Measurements from ENCODE around the gene CSNK1D.

The CSNK1D gene

DNA sequence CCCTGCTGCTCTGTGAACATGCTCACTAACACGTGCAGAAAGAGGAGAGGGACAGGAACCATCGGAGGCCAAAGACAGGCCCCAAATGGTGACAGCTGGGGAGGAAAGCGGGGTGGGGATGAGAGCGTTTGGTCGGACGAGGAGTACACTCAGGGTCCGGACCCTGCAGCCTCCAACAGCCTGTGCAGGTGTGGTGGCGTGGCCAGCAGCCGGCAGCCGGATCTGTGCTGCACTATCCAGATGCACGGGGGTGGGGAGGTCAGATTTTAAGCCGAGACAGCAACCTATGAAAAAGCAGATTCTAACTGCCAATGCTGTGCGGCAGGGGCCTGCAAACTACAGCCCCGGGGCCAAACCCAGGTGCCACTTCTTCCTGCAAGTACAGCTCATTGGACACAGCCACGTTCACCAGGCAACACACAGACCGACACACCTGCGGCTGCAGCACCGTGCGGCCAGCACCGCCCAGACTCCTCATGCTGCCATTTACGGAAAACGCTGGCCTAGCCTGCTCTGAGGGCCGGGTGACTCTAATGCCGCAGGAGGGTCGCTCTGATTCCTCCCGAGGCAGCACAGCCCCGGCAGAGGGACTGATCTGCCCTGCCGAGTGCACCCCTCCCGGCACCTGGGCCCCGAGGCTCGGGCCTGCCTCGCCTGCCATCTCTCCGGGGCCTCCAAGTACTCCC, 23.5 kb downstream of the CSNK1D start:
- no peak for DNase-seq (ENCODE audit: low read depth)

- no peak for DNase-seq (ENCODE audit: low read depth)
These were observed 24.5 kb downstream of the CSNK1D start for GRCh38 chr17:82248815-82249674.

GRCh38 chr17:82247856-82248671, 25.4 kb downstream of the CSNK1D start:
- no peak for DNase-seq (ENCODE audit: low read depth)

DNA sequence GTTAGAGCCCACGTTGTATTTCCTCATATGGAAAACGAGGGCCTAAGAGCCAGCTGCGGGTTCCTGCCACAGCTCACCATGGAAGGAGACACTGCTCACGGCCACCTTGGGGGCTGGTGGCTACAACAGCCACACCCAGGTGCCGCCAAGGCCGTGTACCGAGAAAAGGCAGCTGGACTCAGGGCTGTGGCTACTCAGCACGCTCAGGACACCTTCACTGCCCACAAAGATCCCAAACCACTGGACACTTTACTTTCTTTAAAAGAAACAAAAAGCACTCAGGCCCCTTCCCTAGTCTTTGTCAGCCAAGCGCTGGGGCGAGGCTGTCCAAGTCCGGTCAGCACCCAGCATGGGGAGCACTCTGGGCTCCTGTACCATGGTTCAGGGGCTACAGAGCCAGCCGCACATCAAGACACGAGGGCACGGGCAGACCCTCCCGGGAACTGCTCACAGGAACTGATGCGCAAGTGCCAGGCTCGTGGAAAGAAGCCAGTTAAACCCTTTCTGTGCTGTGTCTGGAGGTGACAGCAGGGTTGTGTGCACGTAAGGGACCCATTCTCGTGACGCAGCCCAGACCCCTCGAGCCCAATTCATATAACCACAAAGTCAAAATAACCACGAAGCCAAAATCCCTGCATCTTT, 26.2 kb downstream of the CSNK1D start:
- DNase-seq (ENCODE audit: low read depth): no peak

GRCh38 chr17:82246365-82247181, 26.9 kb downstream of the CSNK1D start:
- no peak for DNase-seq (ENCODE audit: low read depth)

GRCh38 chr17:82246040-82246364, 27.5 kb downstream of the CSNK1D start:
- no peak for DNase-seq (ENCODE audit: low read depth)

DNA sequence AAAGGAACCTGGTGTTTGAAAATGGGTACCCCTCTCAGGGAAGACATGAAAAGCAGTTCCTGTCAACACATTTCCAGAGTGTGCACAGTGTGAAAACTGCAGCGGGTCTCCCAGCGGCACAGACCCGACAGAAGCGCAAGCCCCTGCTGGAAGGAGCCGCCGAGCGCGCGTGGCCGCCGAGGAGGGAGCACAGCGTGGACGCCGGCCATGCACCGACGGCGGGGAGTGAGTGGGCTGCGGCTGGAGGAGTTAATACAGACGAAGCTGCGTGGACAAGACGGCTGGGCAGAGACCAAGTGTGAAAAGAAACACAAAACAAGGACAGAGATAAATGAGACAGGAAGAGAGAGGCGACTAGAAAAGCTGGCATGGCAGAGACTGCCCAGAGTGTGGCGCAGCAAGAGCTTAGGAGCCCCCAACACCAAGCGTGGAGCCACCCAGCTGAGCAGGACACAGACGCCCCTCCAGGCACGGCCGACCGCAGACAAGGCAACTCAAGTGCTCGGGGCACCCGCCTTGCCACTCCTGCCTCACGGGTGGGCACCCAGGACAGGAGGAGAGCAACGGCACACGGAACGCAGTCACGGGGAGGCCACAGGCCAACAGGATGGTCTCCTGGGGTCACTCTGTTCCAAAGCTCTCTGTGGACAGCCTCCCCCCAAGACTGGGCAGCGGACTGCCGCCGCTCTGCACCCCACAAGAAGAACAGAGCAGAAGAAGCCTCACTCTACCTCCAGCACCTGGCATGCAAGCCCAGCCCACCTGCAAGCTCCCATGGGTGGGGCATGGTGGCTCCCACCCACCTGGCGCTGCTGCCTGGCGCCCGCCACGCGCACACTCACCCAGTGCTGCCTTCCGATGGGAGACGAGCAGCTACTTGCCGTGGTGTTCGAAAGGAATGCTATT, 28.1 kb downstream of the CSNK1D start:
- no peak for DNase-seq (ENCODE audit: low read depth)

DNA sequence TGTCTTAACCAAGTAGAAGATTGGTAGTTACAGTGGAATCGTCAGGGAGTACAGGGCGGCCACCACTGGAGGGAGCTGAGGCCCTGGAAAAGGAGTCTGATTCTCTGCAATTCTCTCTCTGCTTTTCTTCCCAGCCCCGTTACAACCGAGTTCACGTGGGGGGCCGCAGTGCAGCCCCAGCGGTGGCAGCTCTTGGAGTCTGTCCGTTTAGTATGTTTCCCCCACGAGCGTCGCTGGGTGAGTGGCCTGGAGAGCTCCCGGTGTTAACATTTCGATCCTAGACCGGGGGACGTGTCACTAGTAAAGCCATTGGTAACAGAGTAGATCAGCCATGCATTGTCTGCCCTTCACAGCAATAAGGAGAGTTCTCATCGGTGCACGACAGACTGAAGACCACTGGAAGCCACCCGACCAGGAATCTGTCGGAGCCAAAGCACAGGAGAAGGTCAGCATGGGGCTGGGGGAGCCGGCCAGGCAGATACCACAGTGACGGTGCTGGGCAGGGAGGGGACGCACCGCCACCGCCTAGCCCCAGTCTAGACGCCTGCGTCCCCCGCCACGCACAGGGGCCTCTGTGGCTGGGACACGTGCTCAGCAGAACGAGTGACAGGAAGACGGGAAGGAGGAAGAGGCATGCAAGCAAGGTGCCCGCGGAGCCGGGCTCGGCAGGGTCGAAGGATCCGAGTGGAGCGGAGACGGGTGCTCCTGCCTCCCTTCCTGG, 28.9 kb downstream of the CSNK1D start:
- no peak for DNase-seq (ENCODE audit: low read depth)

- DNase-seq (ENCODE audit: low read depth): no peak
These were observed 29.7 kb downstream of the CSNK1D start for GRCh38 chr17:82243648-82244412.

DNA sequence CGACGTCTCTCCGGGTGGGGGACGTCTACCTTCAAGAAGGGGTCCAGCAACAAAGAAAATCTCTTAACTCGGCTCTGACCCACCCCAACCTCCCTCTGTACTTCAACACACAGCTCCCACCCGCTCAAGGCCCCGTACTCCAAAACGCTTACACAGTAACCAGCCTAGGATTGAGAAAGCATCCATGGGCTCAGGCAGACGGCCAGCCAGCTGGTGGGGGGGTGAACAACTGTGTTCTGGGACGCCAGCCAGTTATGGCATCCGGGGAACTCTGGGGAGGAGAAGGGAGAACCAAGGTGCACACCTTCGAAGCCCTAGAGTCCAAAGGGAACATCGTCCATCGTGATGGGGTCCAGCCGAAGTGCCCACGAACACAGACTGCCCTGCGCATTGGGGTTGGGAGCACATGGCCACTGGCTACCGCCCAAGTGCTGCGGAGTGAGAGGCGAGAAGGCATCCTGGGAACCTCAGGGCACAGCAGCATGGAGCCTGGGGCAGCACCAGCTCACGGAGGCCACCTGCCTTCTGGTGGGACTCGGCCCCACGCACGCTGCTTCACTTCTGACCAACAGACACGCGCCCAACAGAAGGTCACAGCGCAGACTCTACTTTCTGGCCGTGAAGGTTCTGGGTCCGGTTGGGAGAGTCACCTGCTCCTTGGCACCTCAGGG, 30.4 kb downstream of the CSNK1D start:
- no peak for DNase-seq (ENCODE audit: low read depth)

DNA sequence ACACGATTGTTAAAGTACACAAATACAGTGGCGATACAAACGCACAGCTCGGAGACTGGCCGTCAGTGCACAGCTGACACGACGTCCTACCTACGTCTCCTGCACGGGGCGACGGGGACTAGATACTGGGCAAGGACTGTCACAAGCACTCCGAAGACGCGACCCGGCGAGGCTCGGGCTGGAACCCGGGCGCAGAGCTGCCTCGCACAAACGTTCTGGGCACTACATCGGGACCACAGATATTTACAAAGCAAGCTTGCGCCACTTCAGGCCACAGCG, 30.9 kb downstream of the CSNK1D start:
- no peak for DNase-seq (ENCODE audit: low read depth)

DNA sequence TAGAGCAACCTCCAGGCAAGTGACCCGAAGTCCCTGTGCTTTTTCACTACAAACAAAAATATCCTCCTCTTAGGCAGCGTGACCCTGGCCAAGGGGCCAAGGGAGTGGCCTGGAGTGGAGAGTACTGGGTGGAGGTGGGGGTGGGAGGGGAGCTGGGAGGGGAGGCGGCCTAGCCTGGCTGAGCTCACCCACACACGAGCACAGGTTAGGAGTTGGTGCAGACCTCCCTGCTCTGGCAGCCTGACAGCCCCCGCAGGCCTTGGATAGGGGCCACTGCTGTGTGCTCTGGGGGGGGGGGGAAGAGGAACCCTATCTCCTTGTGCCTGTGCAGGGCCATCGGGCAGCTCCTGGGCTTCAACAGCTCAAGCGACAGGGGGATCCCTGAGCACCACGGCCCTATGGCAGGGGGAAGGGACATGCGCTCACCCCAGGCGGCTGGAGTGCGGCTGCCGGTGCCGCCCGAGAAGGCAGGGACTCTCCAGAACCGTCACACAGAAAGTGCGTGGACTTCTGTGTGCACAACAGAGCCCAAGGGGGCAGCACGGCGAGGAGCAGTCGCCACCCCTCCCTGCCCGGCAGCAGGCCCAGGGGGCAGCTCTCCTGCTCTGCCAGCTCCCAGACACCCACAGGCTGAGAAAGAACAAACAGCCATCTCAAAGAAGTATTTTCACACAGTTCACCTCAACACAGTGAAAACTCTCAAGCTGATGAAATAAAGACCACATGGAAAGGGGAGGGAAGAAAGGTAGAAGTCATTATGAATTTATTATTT, 31.4 kb downstream of the CSNK1D start:
- DNase-seq (ENCODE audit: low read depth): no peak

GRCh38 chr17:82241183-82241925, 32.1 kb downstream of the CSNK1D start:
- no peak for DNase-seq (ENCODE audit: low read depth)

GRCh38 chr17:82240506-82241182, 32.9 kb downstream of the CSNK1D start:
- no peak for DNase-seq (ENCODE audit: low read depth)

- no peak for DNase-seq (ENCODE audit: low read depth)
These were observed 33.5 kb downstream of the CSNK1D start for GRCh38 chr17:82239926-82240505.

GRCh38 chr17:82239401-82239925, 34.0 kb downstream of the CSNK1D start:
- DNase-seq (ENCODE audit: low read depth): no peak

Data from activated T-cell treated with anti-CD3 and anti-CD28 coated beads for 1 hour (primary cell).